ENCODE results near the gene IL17RE. TPM values are rescaled to one million over a fixed set of nuclear protein-coding genes. Genes with fewer than 3 reads are reported as not detected.

Gene IL17RE
- total RNA-seq, 2 donors from 2014 or later, result 1.2 to 1.6 TPM

DNA sequence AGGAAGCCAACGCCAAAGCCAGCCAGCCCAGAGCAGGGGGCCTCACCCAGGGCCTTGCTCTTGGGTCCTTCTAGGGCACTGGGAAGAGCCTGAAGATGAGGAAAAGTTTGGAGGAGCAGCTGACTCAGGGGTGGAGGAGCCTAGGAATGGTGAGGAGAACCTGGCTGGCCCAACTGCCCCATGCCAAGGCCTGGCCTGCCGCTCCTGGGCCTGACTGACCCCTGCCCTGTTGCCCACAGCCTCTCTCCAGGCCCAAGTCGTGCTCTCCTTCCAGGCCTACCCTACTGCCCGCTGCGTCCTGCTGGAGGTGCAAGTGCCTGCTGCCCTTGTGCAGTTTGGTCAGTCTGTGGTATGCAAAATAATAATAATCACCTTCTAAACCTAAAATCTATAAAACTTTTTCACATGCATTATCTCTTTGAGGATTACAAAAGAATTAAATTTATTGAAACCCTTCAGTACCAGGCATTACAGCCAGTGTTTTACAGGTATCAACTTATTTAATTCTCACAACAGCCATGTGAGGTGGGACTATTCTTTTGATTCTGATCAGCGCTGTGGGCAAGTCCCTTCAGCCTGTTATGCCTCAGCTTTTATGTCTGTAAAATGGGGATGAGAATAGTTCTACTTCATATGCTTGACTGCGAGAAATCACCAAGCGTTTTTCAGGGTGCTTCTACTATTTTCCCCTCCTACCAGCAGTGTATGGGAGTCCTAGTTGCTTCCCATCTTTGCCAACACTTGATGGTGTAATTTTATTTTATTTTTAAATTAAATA lies 15.8 kb downstream of the IL17RE start:
- 76 to 93% methylated on average over 3 to 8 of the region's 8 CpGs for WGBS, 2 experiments (ENCODE audit: insufficient coverage in 1 of 2, insufficient read length in 1 of 2)
- TF ChIP-seq, protein P1, sequence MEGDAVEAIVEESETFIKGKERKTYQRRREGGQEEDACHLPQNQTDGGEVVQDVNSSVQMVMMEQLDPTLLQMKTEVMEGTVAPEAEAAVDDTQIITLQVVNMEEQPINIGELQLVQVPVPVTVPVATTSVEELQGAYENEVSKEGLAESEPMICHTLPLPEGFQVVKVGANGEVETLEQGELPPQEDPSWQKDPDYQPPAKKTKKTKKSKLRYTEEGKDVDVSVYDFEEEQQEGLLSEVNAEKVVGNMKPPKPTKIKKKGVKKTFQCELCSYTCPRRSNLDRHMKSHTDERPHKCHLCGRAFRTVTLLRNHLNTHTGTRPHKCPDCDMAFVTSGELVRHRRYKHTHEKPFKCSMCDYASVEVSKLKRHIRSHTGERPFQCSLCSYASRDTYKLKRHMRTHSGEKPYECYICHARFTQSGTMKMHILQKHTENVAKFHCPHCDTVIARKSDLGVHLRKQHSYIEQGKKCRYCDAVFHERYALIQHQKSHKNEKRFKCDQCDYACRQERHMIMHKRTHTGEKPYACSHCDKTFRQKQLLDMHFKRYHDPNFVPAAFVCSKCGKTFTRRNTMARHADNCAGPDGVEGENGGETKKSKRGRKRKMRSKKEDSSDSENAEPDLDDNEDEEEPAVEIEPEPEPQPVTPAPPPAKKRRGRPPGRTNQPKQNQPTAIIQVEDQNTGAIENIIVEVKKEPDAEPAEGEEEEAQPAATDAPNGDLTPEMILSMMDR (conservative IDR thresholded peaks at IDR 0.05), result no peak
- H3K36me3 Mint-ChIP-seq (ENCODE audit: low read depth), result no peaks in the 10 kb centered on the region
- H3K36me3 ChIP-seq (ENCODE audit: control insufficient read depth, insufficient read depth, low read length), result no peaks in the 10 kb centered on the region
- no peaks in the 10 kb centered on the region for H3K9me3 ChIP-seq (ENCODE audit: control insufficient read depth, low read length)
- no peak overlapping the region for H3K4me3 Mint-ChIP-seq
- H3K4me1 ChIP-seq (ENCODE audit: control insufficient read depth, insufficient read depth, low read length), result no peaks in the 10 kb centered on the region
- no peak overlapping the region for H3K4me3 ChIP-seq (ENCODE audit: low read length)
- no peak overlapping the region for H3K27ac ChIP-seq (ENCODE audit: low read depth, low read length)
- H3K9ac ChIP-seq (ENCODE audit: extremely low read depth, low read length, poor library complexity, severe bottlenecking), result no peak overlapping the region
- H3K27me3 ChIP-seq (ENCODE audit: control insufficient read depth, insufficient read depth, low read length, poor library complexity, severe bottlenecking), result peaks cover 10% of the 10 kb centered on the region
- H3K4me1 Mint-ChIP-seq, result peaks cover 16% of the 10 kb centered on the region
- no peaks in the 10 kb centered on the region for H3K9me3 Mint-ChIP-seq
- no peaks in the 10 kb centered on the region for H3K27me3 Mint-ChIP-seq (ENCODE audit: insufficient read depth)
- H3K27ac Mint-ChIP-seq, result no peak overlapping the region
- DNase-seq, result no peak

DNA sequence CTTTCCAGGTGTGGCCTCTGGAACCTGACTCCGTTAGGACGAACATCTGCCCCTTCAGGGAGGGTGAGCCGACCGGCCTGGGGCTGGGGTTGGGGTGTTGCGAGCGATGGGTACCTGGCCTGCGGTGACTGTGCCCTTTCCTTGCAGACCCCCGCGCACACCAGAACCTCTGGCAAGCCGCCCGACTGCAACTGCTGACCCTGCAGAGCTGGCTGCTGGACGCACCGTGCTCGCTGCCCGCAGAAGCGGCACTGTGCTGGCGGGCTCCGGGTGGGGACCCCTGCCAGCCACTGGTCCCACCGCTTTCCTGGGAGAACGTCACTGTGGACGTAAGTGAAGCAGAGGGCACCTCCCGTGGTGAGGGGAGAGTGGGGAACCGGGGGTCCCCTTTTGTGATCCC lies 25.5 kb downstream of the IL17RE start:
- Mint-ChIP-seq H3K27me3 (ENCODE audit: insufficient read depth) (peaks cover 2% of the 10 kb centered on the region), H3K4me3 (no peak overlapping the region), H3K27ac (no peak overlapping the region), H3K4me1 (no peaks in the 10 kb centered on the region), H3K9me3 (peaks cover 6% of the 10 kb centered on the region), H3K36me3 (ENCODE audit: low read depth) (peaks cover 15% of the 10 kb centered on the region)
- Histone ChIP-seq H3K9me3 (ENCODE audit: control insufficient read depth, low read length) (no peaks in the 10 kb centered on the region), H3K27me3 (ENCODE audit: control insufficient read depth, insufficient read depth, low read length, poor library complexity, severe bottlenecking) (no peaks in the 10 kb centered on the region), H3K4me3 (ENCODE audit: low read length) (no peak overlapping the region), H3K9ac (ENCODE audit: extremely low read depth, low read length, poor library complexity, severe bottlenecking) (no peak overlapping the region), H3K36me3 (ENCODE audit: control insufficient read depth, insufficient read depth, low read length) (no peaks in the 10 kb centered on the region), H3K4me1 (ENCODE audit: control insufficient read depth, insufficient read depth, low read length) (no peaks in the 10 kb centered on the region), H3K27ac (ENCODE audit: low read depth, low read length) (no peak overlapping the region)
- WGBS, 2 experiments (ENCODE audit: insufficient coverage in 1 of 2, insufficient read length in 1 of 2), result 92 to 95% methylated on average over 7 to 23 of the region's 23 CpGs
- DNase-seq, result no peak
- TF ChIP-seq, protein P1 (conservative IDR thresholded peaks at IDR 0.05), result peak; percentile 12

DNA sequence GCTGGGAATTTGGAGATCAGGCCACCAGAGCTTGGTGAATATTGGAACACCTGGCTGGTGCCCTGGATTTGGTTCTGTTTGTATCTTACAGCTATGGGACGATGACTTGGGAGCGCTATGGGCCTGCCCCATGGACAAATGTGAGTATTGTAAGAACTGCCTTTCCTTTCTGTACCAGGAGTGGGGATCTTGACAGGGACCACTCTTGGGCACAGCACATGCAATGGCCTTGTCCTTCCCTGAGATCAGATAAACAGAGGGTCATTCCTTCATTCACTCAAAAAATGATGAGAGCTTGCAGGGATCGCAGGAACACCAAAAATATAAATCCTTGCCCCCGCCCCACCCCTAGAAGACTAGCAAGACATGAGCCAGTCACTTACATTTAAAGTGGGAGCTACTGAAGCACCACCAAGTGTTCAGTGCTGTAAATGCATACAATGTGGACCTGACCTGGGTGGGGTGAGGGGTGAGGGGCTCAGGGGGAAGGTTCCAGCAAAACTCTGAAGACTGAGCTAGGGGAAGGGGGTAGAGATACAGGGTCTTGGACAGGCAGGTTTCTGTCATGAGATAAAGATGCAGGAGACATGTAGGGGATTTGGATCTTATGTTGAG lies 28.3 kb downstream of the IL17RE start:
- no peak overlapping the region for H3K27ac ChIP-seq (ENCODE audit: low read depth, low read length)
- peaks cover 2% of the 10 kb centered on the region for H3K27me3 Mint-ChIP-seq (ENCODE audit: insufficient read depth)
- no peak for DNase-seq
- H3K9ac ChIP-seq (ENCODE audit: extremely low read depth, low read length, poor library complexity, severe bottlenecking), result no peak overlapping the region
- no peak overlapping the region for H3K4me3 Mint-ChIP-seq
- 89 to 94% methylated on average over 3 to 4 of the region's 4 CpGs for WGBS, 2 experiments (ENCODE audit: insufficient coverage in 1 of 2, insufficient read length in 1 of 2)
- no peak overlapping the region for H3K27ac Mint-ChIP-seq
- H3K36me3 Mint-ChIP-seq (ENCODE audit: low read depth), result peaks cover 15% of the 10 kb centered on the region
- H3K4me1 ChIP-seq (ENCODE audit: control insufficient read depth, insufficient read depth, low read length), result no peaks in the 10 kb centered on the region
- H3K9me3 ChIP-seq (ENCODE audit: control insufficient read depth, low read length), result no peaks in the 10 kb centered on the region
- no peak overlapping the region for H3K4me3 ChIP-seq (ENCODE audit: low read length)
- H3K27me3 ChIP-seq (ENCODE audit: control insufficient read depth, insufficient read depth, low read length, poor library complexity, severe bottlenecking), result no peaks in the 10 kb centered on the region
- peaks cover 13% of the 10 kb centered on the region for H3K4me1 Mint-ChIP-seq
- TF ChIP-seq, protein P1 (conservative IDR thresholded peaks at IDR 0.05), result peak; percentile 45
- peaks cover 6% of the 10 kb centered on the region for H3K9me3 Mint-ChIP-seq
- peaks cover 8% of the 10 kb centered on the region for H3K36me3 ChIP-seq (ENCODE audit: control insufficient read depth, insufficient read depth, low read length)
